ENCODE data around the gene ACKR2. TPM values are rescaled to one million over a fixed set of nuclear protein-coding genes. Genes with fewer than 3 reads are reported as not detected.

The ACKR2 gene
- total and polyA plus RNA-seq, 2 donors (not counting 3 experiments of a cell fraction or from before 2014, with no cell fraction given): 0.01 TPM; not detected in 1

GRCh38 chr3:42764115-42764514, 45.1 kb upstream of the ACKR2 start:
- POLR2A ChIA-PET: no interaction called here
- TF ChIP-seq JUN (IDR thresholded peaks at IDR 0.05; ENCODE audit: borderline replicate concordance, insufficient read depth, insufficient read length, low read depth) (no peak), MYC (IDR thresholded peaks at IDR 0.05; ENCODE audit: low read depth, low read length) (no peak), EZH2 (IDR thresholded peaks at IDR 0.05; ENCODE audit: borderline replicate concordance, low read depth, low read length, severe bottlenecking) (no peak), MAX (IDR thresholded peaks at IDR 0.05; ENCODE audit: insufficient read depth, insufficient read length) (no peak), POLR2A (IDR thresholded peaks at IDR 0.05; ENCODE audit: low read depth, low read length) (no peak), GATA2 (IDR thresholded peaks at IDR 0.05; ENCODE audit: insufficient read depth, insufficient read length, low read depth, low read length) (no peak), FOS (IDR thresholded peaks at IDR 0.05; ENCODE audit: borderline replicate concordance, insufficient read depth, low read length) (no peak), CTCF (IDR thresholded peaks at IDR 0.05; ENCODE audit: extremely low read depth in 1 of 2, insufficient read depth in 1 of 2, low read depth in 1 of 2, low read length in 2 of 2) (no peak), POLR2AphosphoS5 (IDR thresholded peaks at IDR 0.05; ENCODE audit: insufficient read depth, low read depth, low read length) (no peak)
- Histone ChIP-seq H2AFZ (ENCODE audit: low read depth, low read length) (no peak overlapping the region), H3K4me3 (replicated peaks in 1 of 3; ENCODE audit: insufficient read depth in 1 of 3, low read depth in 1 of 3, low read length in 3 of 3) (no peak overlapping the region), H3K36me3 (ENCODE audit: control insufficient read depth in 2 of 2, extremely low read depth in 1 of 2, insufficient read depth in 2 of 2, low read length in 2 of 2) (no peaks in the 10 kb centered on the region), H3K9me3 (replicated peaks; ENCODE audit: control insufficient read depth, insufficient read depth, low read length) (no peaks in the 10 kb centered on the region), H3K9ac (replicated peaks; ENCODE audit: extremely low read depth, insufficient read depth, low read length) (no peak overlapping the region), H3K27ac (ENCODE audit: insufficient read depth, low read depth, low read length) (no peak overlapping the region), H3K9me1 (replicated peaks; ENCODE audit: control insufficient read depth, extremely low read depth, insufficient read depth, low read length) (no peaks in the 10 kb centered on the region), H3K27me3 (ENCODE audit: control insufficient read depth in 2 of 2, insufficient read depth in 2 of 2, low read length in 2 of 2) (no peaks in the 10 kb centered on the region), H3K4me1 (ENCODE audit: control insufficient read depth, extremely low read depth, insufficient read depth, low read length) (no peaks in the 10 kb centered on the region), H3K79me2 (ENCODE audit: control insufficient read depth, insufficient read depth, low read length) (no peaks in the 10 kb centered on the region), H4K20me1 (replicated peaks; ENCODE audit: control insufficient read depth, extremely low read depth, insufficient read depth, low read length) (no peaks in the 10 kb centered on the region), H3K4me2 (ENCODE audit: insufficient read depth, low read length) (no peak overlapping the region)
- intact Hi-C loops (cut with micrococcal nuclease) (no loop called here), dilution Hi-C loops (cut with MboI; ENCODE audit: extremely low pct_ligation_motif_present, low sequenced_read_pairs) (no loop called here)
- CTCF ChIA-PET: no interaction called here
- no peak for DNase-seq (ENCODE audit: low read depth, low spot score)
- FAIRE-seq: no peak
- BruUV-seq (replicated peaks): no TSS peak

Measured in endothelial cell of umbilical vein (primary cell).